K562 (cell line): ENCODE measurements around the gene TREX2. TPM values are rescaled to one million over a fixed set of nuclear protein-coding genes. Genes with fewer than 3 reads are reported as not detected.

Source experiments
- CBX8 ChIP-seq: fragments of 200-600 bp; sonication (generic); IDR thresholded peaks from 2 replicates; pipeline ENCODE4 v1.6.1; 2012; ENCODE audit warnings: borderline replicate concordance, mixed run types, low read depth, mild to moderate bottlenecking, moderate library complexity, mixed read lengths, low read length, control low read depth, inconsistent platforms; ENCODE audit not compliant: poor library complexity, severe bottlenecking; ENCODE audit errors: extremely low read depth
- CHD7 ChIP-seq: fragments of 200-600 bp; sonication (generic); IDR thresholded peaks from one replicate; pipeline ENCODE4 v1.6.1; 2012; ENCODE audit warnings: mild to moderate bottlenecking, low read depth, low read length, inconsistent platforms
- CREM ChIP-seq: IDR thresholded peaks from 2 replicates; pipeline ENCODE4 v1.6.1; 2014; ENCODE audit warnings: antibody characterized with exemption, low read depth
- HNRNPUL1 ChIP-seq: fragments of 200-400 bp; formaldehyde crosslinking; IDR thresholded peaks from 2 replicates; pipeline ENCODE4 v1.6.1; 2017; ENCODE audit warnings: low read length
- KLF10 ChIP-seq: fragments of 250-450 bp; sonication (Bioruptor Pico); IDR thresholded peaks from 2 replicates; pipeline ENCODE4 v1.6.1; 2021; ENCODE audit warnings: matching md5 sums
- MTA2 ChIP-seq: fragments of 450-650 bp; IDR thresholded peaks from 2 replicates; pipeline ENCODE4 v1.6.1; 2016; ENCODE audit warnings: low read depth
- MXI1 ChIP-seq: IDR thresholded peaks from 2 replicates; pipeline ENCODE4 v1.6.1; 2011; ENCODE audit warnings: low read depth, mild to moderate bottlenecking, improper control_type of control experiment, low read length
- MYNN ChIP-seq, 2 experiments: sonication (generic); formaldehyde crosslinking in 1 of 2; IDR thresholded peaks; 2 replicates each; pipeline versions ENCODE4 v1.5.0 to v1.6.1; 2016 to 2020; ENCODE audit warnings: antibody characterized with exemption in 1 of 2, missing genetic modification reagents in 1 of 2
- U2AF2 ChIP-seq: fragments of 200-400 bp; formaldehyde crosslinking; optimal IDR thresholded peaks from 2 replicates; pipeline ENCODE3; 2017; ENCODE audit warnings: low read depth, mild to moderate bottlenecking, low read length
- ZBTB17 ChIP-seq: fragments of 450-650 bp; formaldehyde crosslinking; IDR thresholded peaks from 2 replicates; pipeline ENCODE4 v1.4.0; 2020; ENCODE audit warnings: mild to moderate bottlenecking
- ZFP30 ChIP-seq: fragments of 250-450 bp; sonication (Bioruptor Pico); IDR thresholded peaks from 2 replicates; pipeline ENCODE4 v1.8.0; 2022; ENCODE audit warnings: moderate library complexity, mild to moderate bottlenecking, inconsistent platforms, borderline replicate concordance
- ZNF76 ChIP-seq: fragments of 250-450 bp; sonication (Bioruptor Pico); IDR thresholded peaks from 2 replicates; pipeline ENCODE4 v1.4.0; 2020; ENCODE audit warnings: mild to moderate bottlenecking, moderate library complexity, borderline replicate concordance
- polyA plus RNA-seq, 8 experiments: library from polyadenylated mRNA; depleted of rRNA in 4 of 8; stranded (reverse) in 5 of 8; unstranded in 3 of 8; fragments of >200 nt; fragmentation: Nextera tagmentation in 2 of 8; fragmentation: Illumina TruSeq in 1 of 8; extraction: Ambion mirVana in 2 of 8; extraction: Trizol in 1 of 8; gene quantifications; 2 replicates each; pipeline versions ENCODE4 v1.2.1 to v1.2.3, GENCODE V29; 2011 to 2014; ENCODE audit warnings: inconsistent platforms in 1 of 8, missing spikeins in 1 of 8
- total RNA-seq, 7 experiments: library from RNA; depleted of rRNA in 6 of 7; stranded (reverse); fragments of >200 nt in 6 of 7; fragmentation: Illumina TruSeq in 2 of 7; extraction: Trizol in 2 of 7; gene quantifications; 2 replicates each; pipeline versions ENCODE4 v1.2.1 to v1.2.3, GENCODE V29; 2011 to 2021; ENCODE audit warnings: low replicate concordance in 1 of 7
- TF ChIP-seq, protein P1 (sequence below): IDR thresholded peaks from 2 replicates; pipeline ENCODE4 v1.6.1; 2011; ENCODE audit warnings: borderline replicate concordance, low read depth, mild to moderate bottlenecking, moderate library complexity, low read length; ENCODE audit not compliant: insufficient read depth, poor library complexity, severe bottlenecking

The TREX2 gene
- total and polyA plus RNA-seq, 9 of the 15 experiments (the other 6 are each of a cell fraction or from before 2014, with no cell fraction given) = 0.07 to 1.5 (median 0.33) TPM; not detected in 2

- no peak for TF ChIP-seq MTA2
- TF ChIP-seq MYNN (IDR thresholded peaks at IDR 0.05) = 0 out of 2 replicates have a peak, but pooled peaks have one; percentile 42
- TF ChIP-seq MYNN (CRISPR knock-in tag; IDR thresholded peaks at IDR 0.05) = no peak
- TF ChIP-seq ZNF76 (CRISPR knock-in tag) = no peak
- TF ChIP-seq U2AF2 = no peak
- no peak for TF ChIP-seq MXI1
- no peak for TF ChIP-seq ZBTB17 (CRISPR knock-in tag)
- TF ChIP-seq HNRNPUL1 = no peak
- TF ChIP-seq KLF10 (CRISPR knock-in tag) = no peak
- TF ChIP-seq CBX8 = no peak
- TF ChIP-seq CREM = peak; percentile 99
- TF ChIP-seq, protein P1, sequence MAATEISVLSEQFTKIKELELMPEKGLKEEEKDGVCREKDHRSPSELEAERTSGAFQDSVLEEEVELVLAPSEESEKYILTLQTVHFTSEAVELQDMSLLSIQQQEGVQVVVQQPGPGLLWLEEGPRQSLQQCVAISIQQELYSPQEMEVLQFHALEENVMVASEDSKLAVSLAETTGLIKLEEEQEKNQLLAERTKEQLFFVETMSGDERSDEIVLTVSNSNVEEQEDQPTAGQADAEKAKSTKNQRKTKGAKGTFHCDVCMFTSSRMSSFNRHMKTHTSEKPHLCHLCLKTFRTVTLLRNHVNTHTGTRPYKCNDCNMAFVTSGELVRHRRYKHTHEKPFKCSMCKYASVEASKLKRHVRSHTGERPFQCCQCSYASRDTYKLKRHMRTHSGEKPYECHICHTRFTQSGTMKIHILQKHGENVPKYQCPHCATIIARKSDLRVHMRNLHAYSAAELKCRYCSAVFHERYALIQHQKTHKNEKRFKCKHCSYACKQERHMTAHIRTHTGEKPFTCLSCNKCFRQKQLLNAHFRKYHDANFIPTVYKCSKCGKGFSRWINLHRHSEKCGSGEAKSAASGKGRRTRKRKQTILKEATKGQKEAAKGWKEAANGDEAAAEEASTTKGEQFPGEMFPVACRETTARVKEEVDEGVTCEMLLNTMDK = peak; percentile 46
- TF ChIP-seq CHD7 = no peak
- TF ChIP-seq ZFP30 (CRISPR knock-in tag) = no peak
Measured at GRCh38 chrX:153470411-153471363, 24.8 kb upstream of the TREX2 start, which contains the start of gene HAUS7 (continued).
